GOT3 (cell line): ENCODE results near the gene CHST3.
"Not testable (repeated sequence)": the region's sequence is repeated elsewhere in the genome, so short reads cannot be mapped to it uniquely, and the experiment has no call there.

Source experiments
- DNase-seq: peaks from one replicate; lab custom pipeline; 2025; ENCODE audit warnings: mixed read lengths; lab: John Stamatoyannopoulos, UW

The CHST3 gene

GRCh38 chr10:71972746-71973695, 8.8 kb downstream of the CHST3 start:
- DNase-seq, result no peak

- DNase-seq, result no peak
Observed at GRCh38 chr10:71973777-71974488, 9.7 kb downstream of the CHST3 start.

GRCh38 chr10:71974489-71975021, 10.4 kb downstream of the CHST3 start:
- peak; percentile 59 for DNase-seq

- DNase-seq, result no peak
Observed at GRCh38 chr10:71975087-71975870, 11.1 kb downstream of the CHST3 start.

- DNase-seq, result peak; percentile 37
Observed at GRCh38 chr10:71975871-71976725, 11.9 kb downstream of the CHST3 start.

- not testable (repeated sequence) for DNase-seq
Observed at GRCh38 chr10:71977614-71977903, 13.4 kb downstream of the CHST3 start.

GRCh38 chr10:71978476-71978875, 14.3 kb downstream of the CHST3 start:
- DNase-seq, result no peak

- no peak for DNase-seq
Observed at GRCh38 chr10:71978988-71979691, 14.9 kb downstream of the CHST3 start.

GRCh38 chr10:71979692-71980062, 15.5 kb downstream of the CHST3 start:
- no peak for DNase-seq

- DNase-seq, result no peak
Observed at GRCh38 chr10:71980181-71981014, 16.2 kb downstream of the CHST3 start.

- DNase-seq, result no peak
Observed at GRCh38 chr10:71981015-71981875, 17.1 kb downstream of the CHST3 start.

GRCh38 chr10:71981876-71982230, 17.7 kb downstream of the CHST3 start:
- no peak for DNase-seq

- no peak for DNase-seq
Observed at GRCh38 chr10:71982269-71983178, 18.3 kb downstream of the CHST3 start.

- no peak for DNase-seq
Observed at GRCh38 chr10:71984126-71984808, 20.1 kb downstream of the CHST3 start.

- no peak for DNase-seq
Observed at GRCh38 chr10:71984809-71985388, 20.7 kb downstream of the CHST3 start.

GRCh38 chr10:71985542-71986250, 21.5 kb downstream of the CHST3 start:
- no peak for DNase-seq
